ENCODE measurements around the gene RAB14. TPM values are rescaled to one million over a fixed set of nuclear protein-coding genes. Genes with fewer than 3 reads are reported as not detected.

Gene RAB14
- total RNA-seq, 1 experiment from 2014 or later, result 63.1 TPM

GRCh38 chr9:121196389-121196788 is 5.3 kb downstream of the RAB14 start:
- no peak overlapping the region for H3K27ac ChIP-seq (ENCODE audit: low read depth, low read length)
- RAD21 ChIA-PET (ENCODE audit: low non-redundant PET in 1 of 2, low total read pairs in 2 of 2, uncharacterized antibody in 2 of 2, unreplicated experiment in 2 of 2), result interaction anchor here in 1 of 2 experiments (0.6 kb wide), 1 partner anchor 168 kb away, joined by 3 read pairs; no protein-coding TSS in a partner anchor
- H3K4me1 ChIP-seq (ENCODE audit: control insufficient read depth in 1 of 2, insufficient read depth in 2 of 2, low read length in 2 of 2), result peaks cover 5 to 13% of the 10 kb centered on the region in 2 experiments; a peak in 3 of 4 replicates
- no TSS peak for BruUV-seq (replicated peaks)
- no peaks in the 10 kb centered on the region for H3K36me3 ChIP-seq (ENCODE audit: control insufficient read depth in 1 of 2, insufficient read depth in 2 of 2, low read length in 2 of 2)
- no peaks in the 10 kb centered on the region for H3K27me3 ChIP-seq (ENCODE audit: insufficient read depth, low read length)
- no peak overlapping the region for H2AFZ ChIP-seq (ENCODE audit: low read depth, low read length, poor library complexity, severe bottlenecking)
- intact Hi-C loops (cut with micrococcal nuclease), result no loop called here
- POLR2A ChIA-PET, result no interaction called here
- CTCF ChIA-PET, result no interaction called here
- no peak overlapping the region for H3K9ac ChIP-seq (ENCODE audit: low read length)
- H3K9me2 ChIP-seq (ENCODE audit: insufficient read depth), result no peaks in the 10 kb centered on the region
- TF ChIP-seq CTCF (IDR thresholded peaks at IDR 0.05 in 2 of 3, conservative IDR thresholded peaks at IDR 0.05 in 1 of 3; ENCODE audit: borderline replicate concordance in 1 of 3, insufficient read depth in 1 of 3, low read depth in 2 of 3, low read length in 2 of 3), result no peak
- TF ChIP-seq ZNF274 (IDR thresholded peaks at IDR 0.05; ENCODE audit: low read depth, low read length), result no peak
- TF ChIP-seq FOSL1 (IDR thresholded peaks at IDR 0.05; ENCODE audit: low read depth), result no peak
- TF ChIP-seq REST (IDR thresholded peaks at IDR 0.05; ENCODE audit: low read depth), result no peak
- no peak for TF ChIP-seq CEBPB (IDR thresholded peaks at IDR 0.05; ENCODE audit: low read depth)
- TF ChIP-seq EZH2 (IDR thresholded peaks at IDR 0.05), result no peak
- no peak for TF ChIP-seq POLR2AphosphoS5 (IDR thresholded peaks at IDR 0.05; ENCODE audit: low read depth, low read length)
- no peak for TF ChIP-seq JUND (IDR thresholded peaks at IDR 0.05)
- TF ChIP-seq ATF3 (IDR thresholded peaks at IDR 0.05), result no peak
- no peak for TF ChIP-seq EGR1 (IDR thresholded peaks at IDR 0.05; ENCODE audit: low read depth)
- no peak for TF ChIP-seq ZFX (IDR thresholded peaks at IDR 0.05)
- no peak for TF ChIP-seq SP1 (IDR thresholded peaks at IDR 0.05; ENCODE audit: low read depth)
- TF ChIP-seq MAX (IDR thresholded peaks at IDR 0.05), result no peak
- H4K20me1 ChIP-seq (ENCODE audit: insufficient read depth), result peaks cover 60% of the 10 kb centered on the region; the same call in 1 of the 2 replicates
- peaks cover 100% of the 10 kb centered on the region for H3K79me2 ChIP-seq (ENCODE audit: insufficient read depth, low read length)
- no peak overlapping the region for H3K4me2 ChIP-seq (ENCODE audit: low read length)
- no peak overlapping the region for H3K4me3 ChIP-seq (replicated peaks in 1 of 2; ENCODE audit: low read depth in 1 of 2, low read length in 2 of 2)
- DNase-seq (ENCODE audit: low read depth, low spot score) (no peak), ATAC-seq (no peak)
- no peaks in the 10 kb centered on the region for H3K9me3 ChIP-seq (ENCODE audit: control insufficient read depth in 1 of 2, insufficient read depth in 1 of 2, low read depth in 1 of 2, low read length in 2 of 2)

All from HCT116 (cell line).